Measurements from ENCODE around the gene CCNYL1.
"Not testable (repeated sequence)": the region's sequence is repeated elsewhere in the genome, so short reads cannot be mapped to it uniquely, and the experiment has no call there.

CCNYL1 gene

GRCh38 chr2:207710814-207711740 lies at the start of gene CCNYL1:
Gene CCNYL1, plus strand, starts transcription at chr2:207711640. Its CDS starts 257 bp downstream, at chr2:207711897.
- peak; percentile 96 to 97 for DNase-seq (ENCODE audit: low read depth in 2 of 2)

GRCh38 chr2:207662203-207662602 lies 49.2 kb upstream of the CCNYL1 start:
- no peak for DNase-seq (ENCODE audit: low read depth in 2 of 2)

GRCh38 chr2:207663870-207664545 lies 47.4 kb upstream of the CCNYL1 start:
- no peak for DNase-seq (ENCODE audit: low read depth in 2 of 2)

- DNase-seq (ENCODE audit: low read depth in 2 of 2): no peak
Measured at GRCh38 chr2:207670887-207671286, 40.6 kb upstream of the CCNYL1 start.

- DNase-seq (ENCODE audit: low read depth in 2 of 2): no peak
Measured at GRCh38 chr2:207673431-207673830, 38.0 kb upstream of the CCNYL1 start.

GRCh38 chr2:207674266-207674774 lies 37.1 kb upstream of the CCNYL1 start:
- DNase-seq (ENCODE audit: low read depth in 2 of 2): no peak

GRCh38 chr2:207674826-207675225 lies 36.6 kb upstream of the CCNYL1 start:
- no peak for DNase-seq (ENCODE audit: low read depth in 2 of 2)

- no peak for DNase-seq (ENCODE audit: low read depth in 2 of 2)
Measured at GRCh38 chr2:207676827-207677354, 34.5 kb upstream of the CCNYL1 start.

GRCh38 chr2:207681431-207681830 lies 30.0 kb upstream of the CCNYL1 start:
- no peak for DNase-seq (ENCODE audit: low read depth in 2 of 2)

GRCh38 chr2:207682557-207682956 lies 28.9 kb upstream of the CCNYL1 start:
- no peak for DNase-seq (ENCODE audit: low read depth in 2 of 2)

GRCh38 chr2:207683438-207683837 lies 28.0 kb upstream of the CCNYL1 start:
- no peak for DNase-seq (ENCODE audit: low read depth in 2 of 2)

- no peak for DNase-seq (ENCODE audit: low read depth in 2 of 2)
Measured at GRCh38 chr2:207683879-207684627, 27.4 kb upstream of the CCNYL1 start.

- no peak for DNase-seq (ENCODE audit: low read depth in 2 of 2)
Measured at GRCh38 chr2:207686812-207687211, 24.6 kb upstream of the CCNYL1 start.

- DNase-seq (ENCODE audit: low read depth in 2 of 2): no peak
Measured at GRCh38 chr2:207688597-207688996, 22.8 kb upstream of the CCNYL1 start.

GRCh38 chr2:207690845-207691461 lies 20.5 kb upstream of the CCNYL1 start:
- DNase-seq (ENCODE audit: low read depth in 2 of 2): not testable (repeated sequence)

- peak in 1 of 2 donors; percentile 13 for DNase-seq (ENCODE audit: low read depth in 2 of 2)
Measured at GRCh38 chr2:207692206-207693065, 19.0 kb upstream of the CCNYL1 start.

- DNase-seq (ENCODE audit: low read depth in 2 of 2): no peak
Measured at GRCh38 chr2:207693641-207694249, 17.7 kb upstream of the CCNYL1 start.

- no peak for DNase-seq (ENCODE audit: low read depth in 2 of 2)
Measured at GRCh38 chr2:207694811-207695281, 16.6 kb upstream of the CCNYL1 start.

- no peak for DNase-seq (ENCODE audit: low read depth in 2 of 2)
Measured at GRCh38 chr2:207695293-207695692, 16.1 kb upstream of the CCNYL1 start.

- not testable (repeated sequence) for DNase-seq (ENCODE audit: low read depth in 2 of 2)
Measured at GRCh38 chr2:207696911-207697310, 14.5 kb upstream of the CCNYL1 start.
